Mucosa of descending colon (tissue), 3 donors: ENCODE data around the gene MCM9. TPM values are rescaled to one million over a fixed set of nuclear protein-coding genes. Genes with fewer than 3 reads are reported as not detected.
"Not testable (repeated sequence)": the region's sequence is repeated elsewhere in the genome, so short reads cannot be mapped to it uniquely, and the experiment has no call there.

Experiments
- ATAC-seq: fragments of 200-7000 bp; cut with Tn5 transposase; one replicate; pipeline ENCODE4 v1.9.1; 2020; ENCODE audit warnings: mild to moderate bottlenecking, moderate library complexity
- DNase-seq, 3 donors: peaks; one replicate each; pipeline ENCODE4 v3.0.0-alpha.2; 2020
- H3K36me3 ChIP-seq: fragments of 200-600 bp; one replicate; pipeline ENCODE4 v1.8.0; 2021; ENCODE audit warnings: low read depth, mild to moderate bottlenecking
- H3K4me1 ChIP-seq: fragments of 200-600 bp; one replicate; pipeline ENCODE4 v1.8.0; 2021; ENCODE audit warnings: low read depth, mild to moderate bottlenecking
- H3K4me3 ChIP-seq: fragments of 200-600 bp; one replicate; pipeline ENCODE4 v1.8.0; 2021; ENCODE audit warnings: mild to moderate bottlenecking
- H3K9me3 ChIP-seq: fragments of 200-600 bp; one replicate; pipeline ENCODE4 v1.8.0; 2021; ENCODE audit warnings: mild to moderate bottlenecking
- intact Hi-C, 2 donors: fragments of 100-400 bp; cut with DNase I in 1 of 2; cut with micrococcal nuclease in 1 of 2; formaldehyde crosslinking; loops; one replicate each; pipeline versions ENCODE4 v1.11.0 to v1.11.1; 2022; cut with DNase I, micrococcal nuclease
- total RNA-seq, 3 donors: library from RNA; stranded (reverse); fragmentation: NEBNext Ultra II Directional in 2 of 3; extraction: Animal tissue kit (Norgen Biotek cat#: 25700) in 2 of 3; gene quantifications; one replicate each; pipeline versions ENCODE4 v1.2.1 to v1.2.4, GENCODE V29; 2021 to 2023
- TF ChIP-seq, protein P1 (sequence below): fragments of 200-600 bp; IDR thresholded peaks from one replicate; pipeline ENCODE4 v1.8.0; 2022; ENCODE audit warnings: antibody characterized with exemption, mild to moderate bottlenecking
- donor health status: DM: no; HTN: no; CAD: no; lungs with moderate emphysema.
- donor health status: DM: no; HTN: no; CAD: no.
- donor health status: DM: no; HTN: yes; CAD: no.

Gene MCM9
- total RNA-seq, 3 donors from 2014 or later = 15.7 to 26.3 (median 20.9) TPM

DNA sequence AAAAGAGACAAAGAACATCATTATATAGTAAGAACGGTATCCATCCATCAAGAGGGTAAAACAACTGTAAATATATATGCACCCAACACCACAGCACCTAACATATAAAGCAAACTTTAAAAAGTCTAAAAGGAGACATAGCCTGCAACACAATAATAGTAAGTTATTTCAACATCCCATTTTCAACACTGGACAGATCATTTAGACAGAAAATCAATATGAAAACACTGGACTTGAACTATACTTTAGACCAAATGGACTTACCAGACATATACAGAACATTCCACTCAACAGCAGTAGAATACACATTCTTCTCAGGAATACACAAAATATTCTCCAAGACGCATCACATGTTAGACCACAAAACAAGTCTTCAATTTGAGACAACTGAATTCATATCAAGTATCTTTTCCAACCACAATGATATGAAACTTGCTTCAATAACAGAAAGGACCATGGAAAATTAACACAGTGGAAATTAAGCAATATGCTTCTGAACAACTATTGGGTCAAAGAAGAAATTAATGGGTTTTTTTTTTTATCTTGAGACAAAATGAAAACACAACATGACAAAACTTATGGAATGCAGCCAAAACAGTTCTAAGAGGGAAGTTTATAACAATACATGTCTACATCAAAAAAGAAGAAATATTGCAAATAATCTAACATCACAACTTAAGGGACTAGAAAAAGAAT lies 64.9 kb downstream of the MCM9 start:
- no peak for ATAC-seq
- intact Hi-C loops = no loop called here

GRCh38 chr6:118869350-118869749 lies 65.6 kb downstream of the MCM9 start:
- ATAC-seq (no peak), DNase-seq (no peak)
- intact Hi-C loops = no loop called here
- no peaks in the 10 kb centered on the region for H3K9me3 ChIP-seq
- no peaks in the 10 kb centered on the region for H3K36me3 ChIP-seq
- no peak overlapping the region for H3K4me3 ChIP-seq
- H3K4me1 ChIP-seq = no peaks in the 10 kb centered on the region
- TF ChIP-seq, protein P1, sequence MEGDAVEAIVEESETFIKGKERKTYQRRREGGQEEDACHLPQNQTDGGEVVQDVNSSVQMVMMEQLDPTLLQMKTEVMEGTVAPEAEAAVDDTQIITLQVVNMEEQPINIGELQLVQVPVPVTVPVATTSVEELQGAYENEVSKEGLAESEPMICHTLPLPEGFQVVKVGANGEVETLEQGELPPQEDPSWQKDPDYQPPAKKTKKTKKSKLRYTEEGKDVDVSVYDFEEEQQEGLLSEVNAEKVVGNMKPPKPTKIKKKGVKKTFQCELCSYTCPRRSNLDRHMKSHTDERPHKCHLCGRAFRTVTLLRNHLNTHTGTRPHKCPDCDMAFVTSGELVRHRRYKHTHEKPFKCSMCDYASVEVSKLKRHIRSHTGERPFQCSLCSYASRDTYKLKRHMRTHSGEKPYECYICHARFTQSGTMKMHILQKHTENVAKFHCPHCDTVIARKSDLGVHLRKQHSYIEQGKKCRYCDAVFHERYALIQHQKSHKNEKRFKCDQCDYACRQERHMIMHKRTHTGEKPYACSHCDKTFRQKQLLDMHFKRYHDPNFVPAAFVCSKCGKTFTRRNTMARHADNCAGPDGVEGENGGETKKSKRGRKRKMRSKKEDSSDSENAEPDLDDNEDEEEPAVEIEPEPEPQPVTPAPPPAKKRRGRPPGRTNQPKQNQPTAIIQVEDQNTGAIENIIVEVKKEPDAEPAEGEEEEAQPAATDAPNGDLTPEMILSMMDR = no peak

More for the DNA sequence above, 64.9 kb downstream of the MCM9 start:
- Histone ChIP-seq H3K9me3 (no peaks in the 10 kb centered on the region), H3K36me3 (no peaks in the 10 kb centered on the region), H3K4me1 (no peaks in the 10 kb centered on the region), H3K4me3 (no peak overlapping the region)
- DNase-seq = no peak
- TF ChIP-seq, protein P1 = no peak

DNA sequence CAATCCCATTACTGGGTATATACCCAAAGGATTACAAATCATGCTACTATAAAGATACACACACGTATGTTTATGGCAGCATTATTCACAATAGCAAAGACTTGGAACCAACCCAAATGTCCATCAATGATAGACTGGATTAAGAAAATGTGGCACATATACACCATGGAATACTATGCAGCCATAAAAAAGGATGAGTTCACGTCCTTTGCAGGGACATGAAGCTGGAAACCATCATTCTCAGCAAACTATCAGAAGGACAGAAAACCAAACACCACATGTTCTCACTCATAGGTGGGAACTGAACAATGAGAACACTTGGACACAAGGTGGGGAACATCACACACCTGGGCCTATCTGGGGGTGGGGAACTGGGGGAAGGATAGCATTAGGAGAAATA lies 66.1 kb downstream of the MCM9 start:
- DNase-seq, intact Hi-C loops, H3K36me3 ChIP-seq, H3K4me1 ChIP-seq, H3K4me3 ChIP-seq, H3K9me3 ChIP-seq, ATAC-seq: not testable (repeated sequence)

DNA sequence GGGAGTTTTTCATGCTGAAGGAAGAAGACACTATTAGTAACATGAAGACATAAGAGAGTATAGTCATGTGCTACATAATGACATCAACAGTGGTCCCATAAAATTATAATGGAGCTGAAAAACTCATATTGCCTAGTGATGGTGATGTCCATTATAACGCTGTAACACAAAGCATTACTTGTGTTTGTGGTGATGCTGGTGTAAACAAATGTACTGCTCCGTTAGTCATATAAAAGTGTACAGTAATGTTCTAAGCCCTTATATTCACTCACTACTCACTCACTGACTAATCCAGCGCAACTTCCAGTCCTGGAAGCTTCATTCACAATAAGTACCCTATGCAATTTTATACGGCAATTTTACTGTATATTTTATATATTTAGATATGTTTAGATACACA lies 67.8 kb downstream of the MCM9 start:
- ATAC-seq (no peak), DNase-seq (no peak)
- no peaks in the 10 kb centered on the region for H3K4me1 ChIP-seq
- H3K4me3 ChIP-seq = no peak overlapping the region
- TF ChIP-seq, protein P1 = no peak
- intact Hi-C loops = no loop called here
- no peaks in the 10 kb centered on the region for H3K9me3 ChIP-seq
- no peaks in the 10 kb centered on the region for H3K36me3 ChIP-seq

- intact Hi-C loops = no loop called here
- ATAC-seq (no peak), DNase-seq (no peak)
- Histone ChIP-seq H3K4me3 (no peak overlapping the region), H3K36me3 (no peaks in the 10 kb centered on the region), H3K9me3 (no peaks in the 10 kb centered on the region), H3K4me1 (no peaks in the 10 kb centered on the region)
- TF ChIP-seq, protein P1 = no peak
Measured at GRCh38 chr6:118865100-118865391, 69.9 kb downstream of the MCM9 start.

DNA sequence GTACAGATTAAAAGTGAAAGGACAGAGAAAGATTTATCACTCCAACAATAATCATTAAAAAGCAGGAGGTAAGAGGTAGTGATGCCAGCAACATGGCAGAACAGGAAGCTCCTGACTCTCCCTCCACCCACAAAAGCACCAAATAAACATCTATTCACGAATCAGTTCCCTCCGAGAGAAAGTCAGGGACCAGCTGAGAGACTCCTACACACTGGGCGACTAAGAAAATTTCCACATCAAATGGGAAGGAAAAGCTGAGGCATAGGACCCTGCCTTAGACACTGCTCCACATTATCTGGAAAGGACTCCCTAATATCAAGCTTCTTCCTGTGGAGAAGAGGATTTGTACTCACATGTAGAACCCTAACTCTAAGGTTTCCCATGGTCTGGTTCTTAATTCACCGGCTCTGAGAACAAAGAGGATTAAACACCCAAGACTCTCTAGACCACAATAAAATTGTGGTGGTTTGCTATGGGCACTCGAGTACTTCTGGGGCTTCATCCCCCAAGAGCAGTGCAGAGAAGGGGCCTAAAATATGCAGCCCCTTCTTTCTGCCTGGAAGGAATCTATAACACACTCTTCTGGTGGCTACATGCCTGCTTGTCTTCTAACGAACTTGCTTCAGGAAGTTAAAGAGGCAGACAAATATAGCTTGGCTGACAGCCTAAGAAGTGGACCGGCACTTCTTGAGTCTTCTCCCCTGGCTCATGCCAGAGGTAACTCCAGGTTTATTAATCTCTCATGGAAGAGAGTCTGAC lies 70.4 kb downstream of the MCM9 start:
- DNase-seq (peak in 1 of 3 donors; percentile 10), ATAC-seq (peak; percentile 67)
- TF ChIP-seq, protein P1 = no peak
- intact Hi-C loops = no loop called here
- no peaks in the 10 kb centered on the region for H3K9me3 ChIP-seq
- H3K4me3 ChIP-seq = no peak overlapping the region
- H3K36me3 ChIP-seq = no peaks in the 10 kb centered on the region
- H3K4me1 ChIP-seq = no peaks in the 10 kb centered on the region
